HG03095 (cell line): Measurements from ENCODE around the gene MS4A4E.
A peak's percentile ranks its signal among the peaks of the same experiment; 100 is the strongest.
"Not testable (repeated sequence)": the region's sequence is repeated elsewhere in the genome, so short reads cannot be mapped to it uniquely, and the experiment has no call there.

Experiments
- ATAC-seq: cut with Tn5 transposase; IDR thresholded peaks from one replicate; pipeline ENCODE4 v1.9.1; 2021; ENCODE audit warnings: moderate library complexity; ENCODE audit not compliant: unreplicated experiment

MS4A4E gene

DNA sequence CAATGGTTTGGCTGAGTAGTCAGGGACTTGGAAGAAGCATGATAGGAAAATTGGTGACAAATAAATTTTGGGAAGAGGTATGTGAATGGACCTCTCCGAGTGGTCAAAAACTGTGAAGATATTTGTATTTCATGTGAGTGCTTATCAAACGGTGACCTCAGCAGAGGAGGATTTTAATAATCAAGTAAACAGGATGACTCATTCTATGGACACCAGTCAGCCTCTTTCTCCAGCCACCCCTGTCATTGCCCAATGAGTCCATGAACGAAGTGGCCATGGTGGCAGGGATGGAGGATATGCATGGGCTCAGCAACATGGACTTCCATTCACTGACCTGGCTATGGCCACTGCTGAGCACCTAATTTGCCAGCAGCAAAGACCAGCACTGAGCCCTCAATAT is 21.2 kb downstream of the MS4A4E start:
- no peak for ATAC-seq

DNA sequence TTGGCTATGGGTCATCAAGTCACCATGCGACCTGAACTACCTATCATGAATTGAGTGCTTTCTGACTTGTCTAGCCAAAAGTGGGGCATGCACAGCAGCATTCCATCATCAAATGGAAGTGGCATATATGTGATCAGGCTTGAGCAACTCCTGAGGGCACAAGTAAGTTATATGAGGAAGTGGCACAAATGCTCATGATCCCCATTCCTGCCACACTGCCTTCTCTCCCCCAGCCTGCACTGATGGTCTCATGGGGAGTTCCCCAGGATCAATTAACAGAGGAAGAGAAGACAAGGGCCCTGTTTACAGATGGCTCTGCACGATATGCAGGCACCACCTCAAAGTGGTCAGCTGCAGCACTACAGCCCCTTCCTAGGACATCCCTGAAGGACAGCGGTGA is 21.8 kb downstream of the MS4A4E start:
- ATAC-seq, result no peak

DNA sequence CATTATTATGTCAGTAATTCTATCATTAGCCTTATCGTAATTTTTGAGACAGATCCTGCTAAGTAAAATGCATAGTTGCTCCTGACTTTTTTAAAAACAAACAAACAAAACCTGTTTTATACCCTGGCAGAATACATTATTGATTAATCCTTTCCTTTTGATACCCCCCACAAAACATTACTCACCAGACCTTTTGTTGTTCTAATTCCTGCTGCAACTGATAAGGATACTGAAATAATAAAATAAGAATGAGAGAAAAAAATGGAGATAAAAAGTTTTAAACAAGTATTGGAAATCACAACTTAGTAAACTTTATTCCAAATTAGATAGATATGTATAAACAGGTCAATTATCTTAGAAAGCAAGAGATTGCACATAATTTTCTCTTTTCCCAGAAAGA is 28.6 kb downstream of the MS4A4E start:
- ATAC-seq, result no peak

DNA sequence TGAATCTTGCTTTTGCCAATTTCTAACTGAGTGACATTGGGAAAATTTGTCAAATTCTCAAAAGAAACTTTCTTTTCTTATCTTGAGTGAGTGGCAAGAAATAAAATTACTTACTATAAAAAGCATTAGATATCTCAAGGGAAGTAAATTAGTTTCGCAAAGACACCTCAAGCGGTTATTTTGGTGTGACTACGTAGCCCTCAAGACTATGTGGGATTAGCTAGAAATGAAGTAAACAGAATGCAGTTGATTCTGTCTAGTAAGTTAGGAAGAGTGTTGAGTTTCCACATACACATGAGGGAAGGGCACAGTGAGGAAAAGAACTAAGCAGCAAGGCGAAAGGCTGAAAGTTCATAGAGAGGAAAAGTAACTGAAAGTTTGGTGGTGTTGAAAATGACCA is 31.7 kb downstream of the MS4A4E start:
- ATAC-seq, result no peak

DNA sequence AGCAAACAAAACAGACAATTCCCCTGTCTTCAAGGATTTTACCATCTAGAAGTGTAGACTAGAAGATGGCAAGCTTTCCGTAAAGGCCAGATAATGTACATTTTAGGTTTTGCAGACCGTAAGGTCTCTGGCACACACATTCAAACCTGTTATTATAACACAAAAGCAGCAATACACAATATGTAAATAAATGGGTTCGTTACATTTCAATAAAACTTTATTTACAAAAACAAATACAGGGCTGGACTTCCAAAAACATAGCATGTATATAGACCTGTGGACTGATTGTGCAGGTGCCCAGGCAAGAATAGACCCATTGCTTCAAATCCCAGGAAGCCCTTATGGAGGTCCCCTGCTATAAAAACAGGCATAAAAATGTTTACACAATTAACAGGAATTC is 33.0 kb downstream of the MS4A4E start:
- ATAC-seq, result no peak

DNA sequence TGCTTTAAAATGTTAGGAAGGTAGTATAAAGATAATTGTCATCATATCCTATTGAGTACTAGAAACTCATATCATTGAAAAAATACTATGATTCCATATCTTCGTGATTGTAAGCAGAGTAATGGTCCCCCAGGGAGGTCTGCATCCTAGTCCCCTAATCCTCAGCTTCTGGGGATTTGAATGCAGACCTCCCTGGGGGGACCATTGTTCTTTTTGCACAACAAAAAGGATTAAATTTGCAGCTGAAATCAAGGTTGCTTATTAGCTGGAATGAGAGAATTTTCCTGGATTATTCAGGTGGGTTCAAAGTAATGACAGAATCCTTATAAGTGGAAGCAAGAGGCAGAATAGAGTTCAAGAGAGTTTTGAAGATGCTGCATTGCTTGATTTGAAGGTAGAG is 34.0 kb downstream of the MS4A4E start:
- ATAC-seq, result no peak

DNA sequence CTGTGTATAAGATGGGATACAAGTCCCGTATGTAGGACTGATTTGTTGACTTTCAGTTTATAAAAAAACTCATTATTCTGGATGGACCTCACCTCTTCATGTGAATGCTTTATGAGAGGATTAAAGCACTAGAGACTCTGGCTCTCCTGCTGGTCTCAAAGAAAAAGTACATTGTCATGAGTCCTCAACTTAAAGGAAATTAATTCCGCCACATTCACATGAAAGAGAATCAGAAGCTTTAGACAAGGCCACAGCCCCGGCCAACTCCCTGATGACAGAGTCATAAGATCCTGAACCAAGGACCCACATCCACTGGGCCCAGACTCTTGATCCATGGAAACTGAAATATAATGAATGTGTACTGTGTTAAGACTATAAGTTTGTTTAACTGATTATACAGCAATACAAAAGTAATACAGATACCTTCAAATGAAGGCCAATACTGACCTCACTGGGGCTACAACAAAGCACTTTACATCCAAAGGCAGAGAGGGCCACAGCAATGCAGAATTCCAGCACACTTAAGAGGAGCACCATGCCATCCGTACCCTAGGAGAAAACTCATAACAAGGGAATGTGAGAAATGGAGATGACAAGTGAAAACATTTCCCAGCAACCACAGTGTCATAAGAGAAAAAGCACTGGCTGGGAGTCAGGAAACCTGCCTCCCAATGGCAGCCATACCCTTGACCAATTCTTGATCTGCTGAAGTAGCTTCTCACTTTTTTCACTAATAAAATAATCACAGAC is 34.6 kb downstream of the MS4A4E start:
- ATAC-seq, result no peak

DNA sequence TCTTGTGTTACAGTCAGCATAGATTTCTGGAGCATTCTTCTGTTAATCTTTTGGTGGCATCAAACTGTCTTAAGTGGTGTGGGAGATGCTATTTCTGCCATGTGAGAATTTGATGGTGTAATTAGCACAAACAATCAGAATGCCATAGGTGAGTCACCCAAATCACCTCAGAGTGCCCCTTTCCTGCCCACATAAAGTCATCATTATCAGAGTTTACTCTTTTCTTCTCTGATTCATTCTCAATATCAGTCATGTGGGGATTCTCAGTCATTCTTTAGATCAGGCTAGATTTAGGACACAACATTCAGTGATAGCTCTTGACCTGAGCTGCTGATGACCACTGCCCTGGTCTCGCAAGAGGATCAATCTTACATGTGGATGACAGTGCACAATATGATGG is 36.3 kb downstream of the MS4A4E start:
- no peak for ATAC-seq

DNA sequence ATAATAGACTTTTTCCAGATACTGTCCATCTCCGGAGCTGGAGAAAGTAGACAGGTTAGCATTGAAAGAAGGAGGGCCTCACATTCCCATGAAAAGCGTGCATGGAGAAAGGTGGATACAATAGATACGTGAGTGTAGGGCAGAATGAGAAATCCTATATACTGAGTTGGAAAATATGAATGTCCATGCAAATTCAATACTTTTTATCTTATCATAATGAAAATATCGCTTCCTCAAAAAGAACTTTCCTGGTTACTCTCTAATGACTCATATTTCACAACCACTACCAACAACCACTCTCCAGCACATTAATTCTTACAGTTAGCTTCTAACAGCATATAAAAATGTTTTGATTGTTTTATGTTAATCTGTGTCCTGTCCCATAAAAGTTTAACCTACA is 38.0 kb downstream of the MS4A4E start:
- ATAC-seq, result peak; percentile 72

DNA sequence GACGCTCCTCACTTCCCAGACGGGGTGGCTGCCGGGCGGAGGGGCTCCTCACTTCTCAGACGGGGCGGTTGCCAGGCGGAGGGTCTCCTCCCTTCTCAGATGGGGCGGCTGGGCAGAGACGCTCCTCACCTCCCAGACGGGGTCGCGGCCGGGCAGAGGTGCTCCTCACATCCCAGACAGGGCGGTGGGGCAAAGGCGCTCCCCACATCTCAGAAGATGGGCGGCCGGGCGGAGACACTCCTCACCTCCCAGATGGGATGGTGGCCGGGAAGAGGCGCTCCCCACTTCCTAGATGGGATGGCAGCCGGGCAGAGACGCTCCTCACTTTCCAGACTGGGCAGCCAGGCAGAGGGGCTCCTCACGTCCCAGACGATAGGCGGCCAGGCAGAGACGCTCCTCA is 41.6 kb downstream of the MS4A4E start:
- not testable (repeated sequence) for ATAC-seq

DNA sequence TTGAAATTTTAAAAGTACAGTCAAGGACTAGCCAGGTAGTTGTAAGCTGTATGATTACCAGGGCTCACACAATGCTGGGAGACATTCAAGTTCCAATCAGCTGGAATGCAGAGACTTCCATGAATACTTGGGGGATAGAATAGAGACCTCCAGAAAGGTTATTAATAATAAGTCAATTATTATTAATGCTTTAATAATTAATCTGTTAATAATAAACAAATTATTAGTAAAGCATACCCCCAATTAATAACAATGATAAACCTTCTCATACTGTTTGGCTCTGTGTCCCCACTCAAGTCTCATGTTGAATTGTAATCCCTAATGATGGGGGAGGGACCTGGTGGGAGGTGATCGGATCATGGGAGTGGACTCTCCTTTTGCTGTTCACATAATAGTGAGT is 45.5 kb downstream of the MS4A4E start:
- ATAC-seq, result no peak

DNA sequence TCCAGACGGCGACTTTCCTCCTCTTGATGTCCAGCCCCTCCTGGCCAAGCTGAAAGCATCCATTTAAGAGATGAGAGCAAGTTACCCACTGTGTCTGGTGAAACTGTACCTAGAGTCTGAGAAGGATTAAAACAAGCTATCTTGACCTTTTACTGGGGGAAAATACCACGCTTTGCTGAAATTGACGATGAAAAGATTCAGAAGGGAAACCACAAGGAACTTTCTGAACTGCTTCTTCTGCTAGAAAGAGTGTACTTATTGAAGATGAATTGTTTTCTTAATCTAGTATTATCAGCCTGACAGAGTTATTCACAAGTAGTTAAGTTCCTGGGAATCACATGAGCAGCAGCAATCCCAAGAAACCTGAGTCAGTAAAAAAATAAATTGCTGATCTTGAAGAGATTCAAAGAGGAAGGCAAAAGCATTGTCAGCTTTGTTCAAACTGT is 47.0 kb downstream of the MS4A4E start:
- peak; percentile 64 for ATAC-seq

DNA sequence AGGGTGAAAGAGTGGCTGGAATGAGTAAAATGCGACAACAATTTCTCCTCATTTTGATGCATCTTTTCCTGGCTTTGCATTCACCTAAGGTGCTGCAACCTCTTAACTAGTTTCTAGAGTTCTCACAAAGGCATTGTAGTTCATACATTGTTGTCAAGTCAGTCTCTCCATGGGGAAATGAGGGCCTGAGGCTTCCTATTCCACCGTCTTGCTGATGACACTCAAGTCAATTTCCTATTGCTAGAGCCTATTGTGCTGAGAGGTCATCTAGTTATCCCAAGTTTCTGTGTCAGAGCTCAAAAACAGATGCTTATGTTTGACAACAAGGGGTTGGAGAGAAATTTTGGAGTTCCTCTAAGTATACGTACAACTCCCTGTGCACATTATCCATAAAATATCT is 48.4 kb downstream of the MS4A4E start:
- no peak for ATAC-seq

DNA sequence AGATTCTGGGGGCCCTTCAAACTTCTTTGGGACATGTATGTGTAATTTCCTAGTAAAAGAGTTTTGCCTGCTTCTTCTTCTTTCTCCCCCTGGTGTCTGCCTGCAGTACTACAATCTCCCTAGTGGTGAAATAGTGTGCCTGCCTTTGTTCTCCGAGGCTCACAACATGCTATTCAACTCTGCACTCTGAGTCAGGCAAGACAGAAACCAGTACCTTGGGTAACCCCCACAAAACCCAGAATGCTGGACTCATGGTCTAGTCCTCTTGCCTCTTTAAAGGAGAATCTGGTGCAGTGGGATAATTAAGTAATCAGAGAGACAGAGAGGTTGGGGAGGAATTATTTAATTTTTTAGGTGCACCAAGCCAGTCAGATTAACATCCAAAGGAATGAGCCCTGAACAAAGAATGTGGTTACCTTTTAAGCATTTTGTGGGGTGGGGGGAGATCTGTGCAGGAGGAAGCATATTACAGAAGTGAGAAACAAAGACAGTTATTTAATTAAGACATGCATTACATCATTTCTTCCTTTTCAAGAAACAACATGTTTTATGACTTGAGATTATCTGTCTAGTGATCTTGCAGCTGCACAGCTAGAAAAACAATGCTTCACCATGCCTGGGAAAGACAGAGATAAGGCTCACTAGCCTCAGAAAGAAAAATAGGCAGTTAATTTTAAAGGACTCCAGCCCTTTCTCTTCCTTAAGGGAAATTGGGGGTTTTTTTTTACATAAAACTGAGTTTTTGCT is 49.1 kb downstream of the MS4A4E start:
- peak; percentile 93 for ATAC-seq

DNA sequence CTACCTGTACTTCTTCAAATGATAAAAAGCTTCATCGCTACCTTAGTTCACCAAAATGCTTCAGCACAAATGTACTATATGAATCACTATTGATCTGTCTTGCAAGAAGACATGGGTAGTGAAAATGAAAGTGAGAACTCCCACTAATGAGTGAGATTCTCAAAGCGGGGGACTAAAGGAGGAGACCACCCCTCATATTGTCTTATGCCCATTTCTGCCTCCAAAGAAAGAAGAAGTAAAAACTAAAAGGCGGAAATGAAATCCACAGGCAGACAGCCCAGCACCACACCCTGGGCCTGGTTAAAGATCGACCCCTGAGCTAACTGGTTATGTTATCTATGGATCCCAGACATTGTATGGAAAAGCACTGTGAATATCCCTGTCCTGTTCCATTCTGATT is 50.4 kb downstream of the MS4A4E start:
- ATAC-seq, result not testable (repeated sequence)

DNA sequence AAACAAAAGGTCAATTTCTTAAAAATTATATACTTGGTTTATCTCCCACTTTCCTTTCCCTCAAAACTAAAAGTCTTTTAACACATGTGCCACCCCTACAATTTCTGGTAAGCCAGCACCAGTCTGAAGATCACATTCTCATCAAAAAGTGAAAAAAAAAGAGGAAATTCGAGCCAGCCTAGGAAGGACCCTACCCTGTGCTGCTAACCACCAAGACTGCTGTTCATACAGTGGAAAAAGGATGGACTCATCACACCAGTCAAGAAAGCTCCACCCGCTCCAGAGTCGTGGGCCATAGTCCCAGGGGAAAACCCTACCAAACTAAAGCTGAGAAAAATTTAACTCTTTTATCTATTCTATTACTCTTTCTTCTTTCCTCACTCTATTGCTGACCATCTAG is 54.5 kb downstream of the MS4A4E start:
- ATAC-seq, result not testable (repeated sequence)

DNA sequence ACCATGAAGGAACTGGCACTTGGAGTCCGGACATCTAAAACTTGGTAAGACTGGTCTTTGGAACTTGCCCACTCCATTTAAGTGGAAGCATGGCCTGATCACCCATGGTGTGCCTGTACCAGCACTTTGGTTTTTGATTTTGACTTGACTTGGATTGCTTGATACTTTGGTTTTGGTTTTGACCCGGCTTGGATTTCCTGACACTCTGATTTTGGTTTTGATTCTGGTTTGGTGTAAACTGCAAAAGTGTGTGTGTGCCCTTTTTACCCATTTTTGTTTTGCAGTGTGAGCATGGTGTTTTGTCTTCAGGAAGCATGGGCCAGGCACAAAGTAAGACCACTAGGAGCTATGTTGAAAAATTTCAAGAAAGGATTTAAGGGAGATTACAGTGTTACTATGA is 56.8 kb downstream of the MS4A4E start:
- not testable (repeated sequence) for ATAC-seq

DNA sequence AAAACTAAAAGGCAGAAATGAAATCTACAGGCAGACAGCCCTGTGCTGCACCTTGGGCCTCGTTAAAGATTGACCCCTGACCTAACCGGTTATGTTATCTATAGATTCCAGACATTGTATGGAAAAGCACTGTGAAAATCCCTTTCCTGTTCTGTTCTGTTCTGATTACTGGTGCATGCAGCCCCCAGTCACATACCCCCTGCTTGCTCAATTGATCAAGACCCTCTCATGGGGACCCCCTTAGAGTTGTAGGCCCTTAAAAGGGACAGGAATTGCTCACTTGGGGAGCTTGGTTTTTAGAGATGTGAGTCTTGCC is 57.5 kb downstream of the MS4A4E start:
- not testable (repeated sequence) for ATAC-seq

DNA sequence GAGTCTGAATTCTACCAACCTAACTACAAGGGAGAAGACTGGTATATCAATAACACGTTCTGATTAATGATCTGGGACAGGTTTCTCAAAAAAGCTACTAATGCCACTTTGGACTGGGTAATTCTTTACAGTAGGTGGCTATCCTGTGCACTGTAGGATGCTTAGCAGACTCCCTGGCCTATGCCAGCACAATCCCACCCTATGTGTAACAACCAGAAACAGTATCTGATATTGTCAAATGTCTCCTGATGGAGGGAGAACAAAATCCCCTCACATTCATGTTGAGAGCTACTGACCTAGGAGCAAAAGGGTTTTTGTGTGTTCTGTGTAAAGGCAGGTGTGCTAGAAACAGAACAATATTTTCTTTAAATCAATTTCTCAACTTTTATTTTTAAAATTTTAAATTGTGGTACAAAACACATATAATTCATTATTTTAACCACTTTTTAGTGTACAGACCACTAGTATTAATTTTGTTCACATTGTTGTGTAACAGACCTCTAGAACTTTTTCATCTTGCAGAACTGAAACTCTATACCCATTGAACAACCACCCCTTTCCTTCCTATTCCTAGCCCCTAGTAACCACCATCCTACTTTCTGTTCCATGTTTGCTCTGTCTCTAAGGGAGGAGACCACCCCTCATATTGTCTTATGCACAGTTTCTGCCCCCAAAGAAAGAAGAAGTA is 58.0 kb downstream of the MS4A4E start:
- ATAC-seq, result no peak

DNA sequence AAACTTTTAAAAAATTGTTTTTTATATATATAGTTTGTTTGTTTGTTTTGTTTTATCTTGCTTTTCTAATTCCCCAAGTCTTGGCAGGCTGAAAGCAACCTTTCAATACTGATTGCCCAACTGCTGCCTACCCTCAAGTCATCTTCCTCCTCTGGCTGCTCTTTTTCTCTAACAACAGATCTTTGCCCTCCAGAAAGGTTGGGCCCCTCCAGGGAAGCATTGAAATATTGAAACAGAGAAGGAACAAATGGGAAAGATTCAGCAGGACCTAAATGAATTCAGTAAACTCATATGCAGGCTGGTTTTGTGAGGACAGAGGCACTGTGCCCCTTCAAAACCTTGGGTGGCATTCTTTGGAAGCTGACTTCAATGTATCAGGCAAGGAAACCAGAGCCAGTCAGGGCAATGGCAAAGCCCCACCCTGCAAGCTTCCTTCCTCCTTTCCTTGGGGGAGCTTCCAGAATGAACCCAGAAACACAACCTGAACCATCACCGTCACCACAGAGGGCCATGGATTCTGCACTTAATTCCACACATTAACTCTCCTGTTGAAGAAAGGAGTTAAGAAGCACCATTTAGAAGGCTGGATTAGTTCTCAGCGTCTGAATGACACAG is 59.2 kb downstream of the MS4A4E start:
- ATAC-seq, result no peak

DNA sequence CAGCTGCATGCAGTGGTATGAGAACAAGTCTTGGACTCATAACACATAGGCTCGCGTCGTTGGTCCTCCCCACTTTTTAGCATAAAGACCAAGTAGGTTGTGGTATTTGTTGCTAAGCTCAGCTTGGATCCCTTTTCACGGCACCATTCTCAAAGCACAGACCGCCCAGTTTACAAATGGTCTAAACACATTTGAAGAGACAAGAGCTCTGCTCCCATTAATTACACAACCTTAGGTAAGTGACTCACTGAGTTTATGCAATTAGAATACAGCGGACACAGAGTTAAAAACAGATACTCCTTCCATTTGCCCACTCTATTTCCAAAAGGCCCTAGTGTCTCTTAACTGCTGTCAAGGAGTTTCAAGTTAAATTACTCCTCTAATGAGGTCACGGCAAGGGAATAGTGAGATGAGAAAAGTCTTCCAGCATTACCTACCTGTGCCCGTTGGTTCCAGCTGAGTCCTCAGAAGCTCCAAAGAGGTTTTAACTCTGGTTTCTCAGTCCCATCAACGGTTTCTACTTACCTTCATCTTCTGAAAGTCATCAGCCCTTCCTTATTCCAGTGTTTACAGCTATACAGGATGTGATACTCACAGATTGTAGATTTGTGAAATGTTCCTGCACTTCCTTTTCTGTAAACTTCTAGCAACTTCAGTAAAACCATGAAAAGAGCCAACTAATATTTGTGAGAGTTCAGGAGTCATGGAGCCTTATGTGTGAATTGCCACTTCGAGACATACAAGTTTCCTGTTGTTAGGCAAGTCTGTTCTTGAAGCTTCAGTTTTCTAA is 60.2 kb downstream of the MS4A4E start, which contains the start of gene MS4A6A:
MS4A6A (minus strand) TSS at position 543 of the 790 bp plus-strand sequence. CDS start 1,356 bp downstream, outside the sequence.
- no peak for ATAC-seq
